CD4-positive, CD25-positive, alpha-beta regulatory T cell (primary cell): ENCODE data around the gene ATG5. TPM values are rescaled to one million over a fixed set of nuclear protein-coding genes. Genes with fewer than 3 reads are reported as not detected.
A peak's percentile ranks its signal among the peaks of the same experiment; 100 is the strongest.

Experiments
- ATAC-seq, 2 donors: fragments of 150-1000 bp; cut with Tn5 transposase; one replicate each; pipeline ENCODE4 v1.10.0; 2021; ENCODE audit warnings: low read depth in 2 of 2, moderate number of reproducible peaks in 2 of 2, moderate library complexity in 1 of 2
- DNase-seq, 3 donors: peaks; one replicate each; pipeline versions ENCODE4 v3.0.0 to v3.0.0-alpha.2; 2012 to 2022; ENCODE audit warnings: mixed read lengths in 1 of 3
- H3K27ac ChIP-seq: one replicate; pipeline ENCODE4 v1.7.0; 2013; ENCODE audit warnings: mild to moderate bottlenecking, low read length; ENCODE audit not compliant: insufficient read depth, poor library complexity, severe bottlenecking
- H3K27me3 ChIP-seq: one replicate; pipeline ENCODE4 v1.7.0; 2013; ENCODE audit warnings: low read length; ENCODE audit not compliant: control insufficient read depth, insufficient read depth
- H3K36me3 ChIP-seq: one replicate; pipeline ENCODE4 v1.7.0; 2013; ENCODE audit warnings: mild to moderate bottlenecking, low read length, moderate library complexity; ENCODE audit not compliant: control insufficient read depth, insufficient read depth
- H3K4me1 ChIP-seq: 2 replicates; pipeline ENCODE4 v1.7.0; 2013; ENCODE audit warnings: mild to moderate bottlenecking, low read length; ENCODE audit not compliant: insufficient read depth, control insufficient read depth, poor library complexity, severe bottlenecking
- H3K4me3 ChIP-seq: one replicate; pipeline ENCODE4 v1.7.0; 2013; ENCODE audit warnings: low read depth, mild to moderate bottlenecking, low read length, moderate library complexity
- H3K9me3 ChIP-seq, 2 experiments: 1 replicate in 1 of 2; 2 replicates in 1 of 2; pipeline ENCODE4 v1.7.0; 2013; ENCODE audit warnings: low read length in 2 of 2, mild to moderate bottlenecking in 1 of 2, moderate library complexity in 1 of 2; ENCODE audit not compliant: control insufficient read depth in 2 of 2
- H3K27ac Mint-ChIP-seq, 3 donors: one replicate each; pipeline ENCODE4 v1.8.0; 2020 to 2022; ENCODE audit warnings: mild to moderate bottlenecking in 3 of 3, mixed read lengths in 3 of 3, moderate library complexity in 2 of 3
- H3K27me3 Mint-ChIP-seq: one replicate; pipeline ENCODE4 v1.8.0; 2022; ENCODE audit warnings: mild to moderate bottlenecking, mixed read lengths
- H3K36me3 Mint-ChIP-seq: one replicate; pipeline ENCODE4 v1.8.0; 2020; ENCODE audit warnings: mixed read lengths
- H3K4me1 Mint-ChIP-seq, 4 donors: one replicate each; pipeline ENCODE4 v1.8.0; 2020 to 2022; ENCODE audit warnings: mixed read lengths in 4 of 4, mild to moderate bottlenecking in 1 of 4
- H3K4me3 Mint-ChIP-seq, 4 donors: one replicate each; pipeline ENCODE4 v1.8.0; 2020 to 2022; ENCODE audit warnings: mild to moderate bottlenecking in 4 of 4, mixed read lengths in 4 of 4, moderate library complexity in 3 of 4
- H3K9me3 Mint-ChIP-seq, 7 donors: one replicate each; pipeline ENCODE4 v1.8.0; 2020 to 2022; ENCODE audit warnings: mixed read lengths in 7 of 7, mild to moderate bottlenecking in 3 of 7, moderate library complexity in 2 of 7
- polyA plus RNA-seq, 4 donors: library from polyadenylated mRNA; unstranded; fragments of 300-500 nt; fragmentation: Illumina TruSeq; gene quantifications; one replicate each; pipeline ENCODE4 v1.2.3, GENCODE V29; 2021
- total RNA-seq: library from RNA; stranded (reverse); gene quantifications from one replicate; pipeline ENCODE4 v1.2.3, GENCODE V29; 2022

Gene ATG5
- total and polyA plus RNA-seq, 5 donors from 2014 or later = 35.1 to 49.6 (median 45.9) TPM

DNA sequence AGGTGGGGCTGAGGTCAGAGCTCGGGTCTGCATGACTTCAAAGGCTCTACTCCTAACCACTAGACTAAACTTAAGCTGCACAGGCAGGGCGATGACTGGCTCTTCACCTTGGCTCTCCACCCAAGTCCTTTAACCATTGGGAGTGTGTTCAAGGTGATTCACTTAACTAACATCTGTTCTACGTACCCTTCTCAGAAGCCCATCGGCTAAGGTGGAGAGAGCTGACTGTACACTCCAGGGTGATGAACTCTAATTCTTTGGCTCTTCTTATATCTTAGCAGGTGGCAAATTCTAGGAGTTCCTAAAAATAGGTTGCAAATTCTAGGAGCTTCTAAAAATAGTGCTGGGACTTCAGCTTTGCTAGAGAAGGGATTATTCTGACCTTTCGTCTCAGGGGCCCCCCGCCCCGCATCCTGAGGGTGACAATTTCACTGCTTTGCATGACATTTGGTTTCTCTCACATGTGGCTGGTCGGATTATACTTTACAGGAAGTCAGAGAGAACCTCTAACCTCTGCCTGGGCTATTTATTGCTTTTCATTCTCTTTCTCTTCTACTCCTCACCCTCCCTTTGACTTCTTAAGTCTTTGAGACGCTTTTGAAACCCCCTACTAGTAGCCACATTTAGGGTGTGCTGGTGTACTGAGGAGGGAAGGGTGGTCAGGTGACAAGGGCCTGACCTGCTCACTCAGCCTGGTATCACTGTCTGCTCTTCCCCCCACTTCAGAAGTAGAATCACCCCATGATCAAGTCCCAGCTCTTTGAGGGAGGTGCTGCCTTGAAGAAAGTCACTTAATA lies 183.9 kb downstream of the ATG5 start:
- no peaks in the 10 kb centered on the region for H3K27me3 Mint-ChIP-seq
- H3K9me3 Mint-ChIP-seq = no peaks in the 10 kb centered on the region
- Histone ChIP-seq H3K27me3 (no peaks in the 10 kb centered on the region), H3K36me3 (no peaks in the 10 kb centered on the region), H3K9me3 (no peaks in the 10 kb centered on the region), H3K4me3 (peak overlapping the region; percentile 65), H3K27ac (peak overlapping the region; percentile 68), H3K4me1 (peaks cover 39% of the 10 kb centered on the region)
- H3K4me1 Mint-ChIP-seq = peaks cover 19 to 58% (median 36%) of the 10 kb centered on the region in 4 donors
- DNase-seq (peak in 1 of 3 donors; percentile 84), ATAC-seq (peak; percentile 79 to 81)
- peak overlapping the region; percentile 42 to 68 (median 63) for H3K4me3 Mint-ChIP-seq
- H3K36me3 Mint-ChIP-seq = no peaks in the 10 kb centered on the region
- H3K27ac Mint-ChIP-seq = peak overlapping the region; percentile 76 to 97 (median 96)

DNA sequence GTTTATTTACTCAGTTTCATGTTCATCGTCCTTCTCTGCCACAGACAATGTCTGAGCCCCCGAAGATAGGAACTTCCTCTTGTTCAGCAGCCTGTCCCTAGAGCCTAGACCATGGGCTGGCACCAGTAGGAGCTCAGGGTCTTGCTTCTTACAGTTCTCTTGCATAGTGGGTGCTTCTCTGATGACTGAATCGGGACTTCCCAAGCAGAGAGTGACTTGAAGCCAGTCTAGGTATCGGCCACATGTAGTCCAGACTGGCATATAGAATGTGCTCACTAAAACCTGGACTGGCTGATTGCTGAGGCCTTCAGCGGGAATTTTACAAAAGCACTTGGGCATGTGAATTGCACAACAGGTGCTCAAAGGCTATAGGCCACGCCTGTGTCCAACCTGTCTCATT lies 187.4 kb downstream of the ATG5 start:
- H3K27me3 Mint-ChIP-seq = no peaks in the 10 kb centered on the region
- peaks cover 24% of the 10 kb centered on the region for H3K4me1 ChIP-seq
- H3K9me3 Mint-ChIP-seq = no peaks in the 10 kb centered on the region
- H3K27me3 ChIP-seq = no peaks in the 10 kb centered on the region
- H3K9me3 ChIP-seq = no peaks in the 10 kb centered on the region
- H3K36me3 Mint-ChIP-seq = no peaks in the 10 kb centered on the region
- peak overlapping the region in 1 of 3 donors; percentile 62 for H3K27ac Mint-ChIP-seq
- H3K4me3 Mint-ChIP-seq = no peak overlapping the region
- H3K4me3 ChIP-seq = no peak overlapping the region
- no peak for ATAC-seq
- no peak overlapping the region for H3K27ac ChIP-seq
- peaks cover 12 to 34% (median 23%) of the 10 kb centered on the region in 4 donors for H3K4me1 Mint-ChIP-seq
- H3K36me3 ChIP-seq = no peaks in the 10 kb centered on the region
- DNase-seq = no peak

DNA sequence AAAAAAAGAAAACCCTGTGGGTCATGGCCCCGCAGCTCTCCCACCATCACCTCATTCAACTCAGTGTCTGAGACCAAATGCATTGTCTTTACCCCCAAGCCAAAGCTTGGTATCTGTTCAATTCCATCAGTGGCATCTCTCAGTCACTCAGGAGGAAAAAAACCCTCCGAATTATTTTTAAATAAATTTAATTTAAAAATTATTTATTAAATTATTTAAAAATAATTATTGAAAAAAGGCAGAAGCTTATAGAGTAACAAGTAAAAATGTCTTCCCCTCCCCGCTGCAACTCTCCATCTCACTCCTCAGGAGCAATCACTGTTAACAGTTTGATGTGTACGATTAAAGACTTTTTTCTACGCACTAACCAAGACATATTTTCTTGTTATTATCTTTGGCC lies 188.7 kb downstream of the ATG5 start:
- DNase-seq (no peak), ATAC-seq (no peak)
- Mint-ChIP-seq H3K4me1 (peaks cover 4 to 21% (median 16%) of the 10 kb centered on the region in 4 donors), H3K27me3 (no peaks in the 10 kb centered on the region), H3K36me3 (no peaks in the 10 kb centered on the region), H3K9me3 (no peaks in the 10 kb centered on the region), H3K4me3 (peak overlapping the region in 1 of 4 donors; percentile 63), H3K27ac (no peak overlapping the region)
- Histone ChIP-seq H3K4me1 (peaks cover 11% of the 10 kb centered on the region), H3K4me3 (no peak overlapping the region), H3K27ac (no peak overlapping the region), H3K9me3 (no peaks in the 10 kb centered on the region), H3K36me3 (no peaks in the 10 kb centered on the region), H3K27me3 (no peaks in the 10 kb centered on the region)

- Mint-ChIP-seq H3K4me1 (peaks cover 0 to 13% (median 8%) of the 10 kb centered on the region in 4 donors), H3K4me3 (no peak overlapping the region), H3K27me3 (no peaks in the 10 kb centered on the region), H3K36me3 (no peaks in the 10 kb centered on the region), H3K9me3 (no peaks in the 10 kb centered on the region), H3K27ac (no peak overlapping the region)
- Histone ChIP-seq H3K4me3 (no peak overlapping the region), H3K27ac (no peak overlapping the region), H3K4me1 (peaks cover 3% of the 10 kb centered on the region), H3K27me3 (no peaks in the 10 kb centered on the region), H3K36me3 (no peaks in the 10 kb centered on the region), H3K9me3 (no peaks in the 10 kb centered on the region)
- ATAC-seq (no peak), DNase-seq (no peak)
These were observed 189.5 kb downstream of the ATG5 start for GRCh38 chr6:106135911-106136571.

DNA sequence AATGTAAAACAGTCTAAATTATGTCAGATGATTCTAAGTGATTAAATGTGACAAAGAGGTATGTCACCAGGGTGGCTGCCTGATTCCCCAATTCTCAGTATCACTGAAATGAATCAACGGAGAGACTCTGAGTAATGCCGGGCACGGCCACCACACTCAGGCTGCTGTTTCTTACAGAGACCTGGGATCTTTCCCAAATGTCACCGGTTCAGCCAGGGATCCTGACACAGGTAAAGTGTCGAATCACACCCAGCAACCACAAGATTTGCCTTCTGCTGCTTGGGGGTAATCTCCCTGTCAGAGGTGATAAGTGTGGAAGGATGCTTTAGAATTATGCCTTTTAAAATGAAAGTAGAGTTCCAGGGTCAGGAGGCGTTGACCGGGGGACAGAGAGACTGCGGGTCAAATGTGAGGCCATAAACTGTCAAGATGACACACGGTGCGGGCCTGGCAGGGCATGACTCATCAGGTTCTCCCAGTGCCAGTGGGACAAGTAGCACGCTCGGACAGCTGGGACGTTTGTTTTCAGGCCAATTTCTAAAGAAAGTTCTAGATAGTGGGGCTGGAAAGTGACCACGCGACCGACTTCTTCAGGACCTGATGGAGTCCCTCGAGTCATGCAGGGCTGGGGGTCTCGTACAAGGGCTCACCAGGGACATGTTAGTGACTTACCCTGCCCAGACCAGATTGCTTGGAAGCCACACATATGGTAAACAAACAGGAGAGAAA lies 190.5 kb downstream of the ATG5 start:
- ATAC-seq = no peak
- H3K27ac Mint-ChIP-seq = peak overlapping the region in 1 of 3 donors; percentile 14

More for the DNA sequence above, 190.5 kb downstream of the ATG5 start:
- peaks cover 0 to 11% (median 5%) of the 10 kb centered on the region in 4 donors for H3K4me1 Mint-ChIP-seq
- H3K36me3 Mint-ChIP-seq = no peaks in the 10 kb centered on the region
- H3K4me1 ChIP-seq = no peaks in the 10 kb centered on the region
- no peak for DNase-seq
- no peaks in the 10 kb centered on the region for H3K36me3 ChIP-seq
- H3K27me3 Mint-ChIP-seq = no peaks in the 10 kb centered on the region
- H3K9me3 ChIP-seq = no peaks in the 10 kb centered on the region
- no peaks in the 10 kb centered on the region for H3K27me3 ChIP-seq
- no peak overlapping the region for H3K4me3 Mint-ChIP-seq
- H3K27ac ChIP-seq = no peak overlapping the region
- no peak overlapping the region for H3K4me3 ChIP-seq
- no peaks in the 10 kb centered on the region for H3K9me3 Mint-ChIP-seq

Other genes with a start within 250 kb of the ATG5 start
- 327 TPM for gene PRDM1, start 239.4 kb downstream of the ATG5 start, total RNA-seq
- gene PRDM1, start 239.4 kb downstream of the ATG5 start, polyA plus RNA-seq = 10 to 100 TPM; 48.6 to 71.6 (median 64.7) TPM
- 83.8 TPM for gene CRYBG1, start 35.0 kb upstream of the ATG5 start, total RNA-seq
- 10 to 100 TPM; 16.4 to 20.3 (median 18.2) TPM for gene CRYBG1, start 35.0 kb upstream of the ATG5 start, polyA plus RNA-seq